ENCODE data around the gene KLHDC8A. TPM values are rescaled to one million over a fixed set of nuclear protein-coding genes. Genes with fewer than 3 reads are reported as not detected.

KLHDC8A gene
- total RNA-seq, 2 donors from 2014 or later, result 0.78 to 8.6 TPM

GRCh38 chr1:205304695-205305070 is 52.0 kb downstream of the KLHDC8A start:
- intact Hi-C loops (cut with DNase I), result no loop called here
- Histone ChIP-seq H3K27ac (peak overlapping the region in 2 of 4 donors; percentile 7 to 49), H3K4me3 (no peak overlapping the region), H3K4me1 (peaks cover 34% of the 10 kb centered on the region), H3K27me3 (no peaks in the 10 kb centered on the region), H3K36me3 (replicated peaks in 1 of 2; ENCODE audit: insufficient read depth in 1 of 2, low read depth in 2 of 2) (peaks cover 0 to 38% of the 10 kb centered on the region in 2 donors), H3K9me3 (no peaks in the 10 kb centered on the region)
- DNase-seq, result no peak
- no peak for TF ChIP-seq POLR2A (IDR thresholded peaks at IDR 0.05)
- TF ChIP-seq, protein P1, sequence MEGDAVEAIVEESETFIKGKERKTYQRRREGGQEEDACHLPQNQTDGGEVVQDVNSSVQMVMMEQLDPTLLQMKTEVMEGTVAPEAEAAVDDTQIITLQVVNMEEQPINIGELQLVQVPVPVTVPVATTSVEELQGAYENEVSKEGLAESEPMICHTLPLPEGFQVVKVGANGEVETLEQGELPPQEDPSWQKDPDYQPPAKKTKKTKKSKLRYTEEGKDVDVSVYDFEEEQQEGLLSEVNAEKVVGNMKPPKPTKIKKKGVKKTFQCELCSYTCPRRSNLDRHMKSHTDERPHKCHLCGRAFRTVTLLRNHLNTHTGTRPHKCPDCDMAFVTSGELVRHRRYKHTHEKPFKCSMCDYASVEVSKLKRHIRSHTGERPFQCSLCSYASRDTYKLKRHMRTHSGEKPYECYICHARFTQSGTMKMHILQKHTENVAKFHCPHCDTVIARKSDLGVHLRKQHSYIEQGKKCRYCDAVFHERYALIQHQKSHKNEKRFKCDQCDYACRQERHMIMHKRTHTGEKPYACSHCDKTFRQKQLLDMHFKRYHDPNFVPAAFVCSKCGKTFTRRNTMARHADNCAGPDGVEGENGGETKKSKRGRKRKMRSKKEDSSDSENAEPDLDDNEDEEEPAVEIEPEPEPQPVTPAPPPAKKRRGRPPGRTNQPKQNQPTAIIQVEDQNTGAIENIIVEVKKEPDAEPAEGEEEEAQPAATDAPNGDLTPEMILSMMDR (IDR thresholded peaks at IDR 0.05), result no peak
- WGBS, 2 donors, result 84 to 92% methylated on average over 1 of the region's 1 CpG
- ATAC-seq, result no peak

GRCh38 chr1:205304046-205304694 is 52.6 kb downstream of the KLHDC8A start:
- peak overlapping the region in 2 of 4 donors; percentile 49 to 91 for H3K27ac ChIP-seq
- peaks cover 0 to 36% of the 10 kb centered on the region in 2 donors for H3K36me3 ChIP-seq (replicated peaks in 1 of 2; ENCODE audit: insufficient read depth in 1 of 2, low read depth in 2 of 2)
- DNase-seq, result no peak
- peaks cover 32% of the 10 kb centered on the region for H3K4me1 ChIP-seq
- intact Hi-C loops (cut with DNase I), result no loop called here
- no peak for ATAC-seq
- no peaks in the 10 kb centered on the region for H3K9me3 ChIP-seq
- H3K27me3 ChIP-seq, result no peaks in the 10 kb centered on the region
- no peak for TF ChIP-seq POLR2A (IDR thresholded peaks at IDR 0.05)
- TF ChIP-seq, protein P1 (IDR thresholded peaks at IDR 0.05), result no peak
- 85 to 95% methylated on average over 8 to 19 of the region's 19 CpGs for WGBS, 2 donors
- no peak overlapping the region for H3K4me3 ChIP-seq

- no peak for ATAC-seq
- Histone ChIP-seq H3K27ac (peak overlapping the region in 3 of 4 donors; percentile 49 to 91 (median 85)), H3K4me1 (peaks cover 32% of the 10 kb centered on the region), H3K9me3 (no peaks in the 10 kb centered on the region), H3K27me3 (no peaks in the 10 kb centered on the region), H3K4me3 (no peak overlapping the region), H3K36me3 (replicated peaks in 1 of 2; ENCODE audit: insufficient read depth in 1 of 2, low read depth in 2 of 2) (peaks cover 0 to 36% of the 10 kb centered on the region in 2 donors)
- intact Hi-C loops (cut with DNase I), result no loop called here
- DNase-seq, result no peak
- TF ChIP-seq POLR2A (IDR thresholded peaks at IDR 0.05), result no peak
- TF ChIP-seq, protein P1 (IDR thresholded peaks at IDR 0.05), result no peak
- WGBS, 2 donors, result 86 to 90% methylated on average over 2 to 20 of the region's 20 CpGs
Observed at GRCh38 chr1:205303247-205303888, 53.4 kb downstream of the KLHDC8A start.

- no peak for DNase-seq
- intact Hi-C loops (cut with DNase I), result no loop called here
- TF ChIP-seq POLR2A (IDR thresholded peaks at IDR 0.05), result no peak
- TF ChIP-seq, protein P1 (IDR thresholded peaks at IDR 0.05), result no peak
- WGBS, 2 donors, result 31 to 34% methylated on average over 6 of the region's 6 CpGs
- peak; percentile 0 for ATAC-seq
- Histone ChIP-seq H3K27ac (peak overlapping the region; percentile 82 to 91 (median 86)), H3K4me1 (peaks cover 23% of the 10 kb centered on the region), H3K36me3 (replicated peaks in 1 of 2; ENCODE audit: insufficient read depth in 1 of 2, low read depth in 2 of 2) (peaks cover 0 to 27% of the 10 kb centered on the region in 2 donors), H3K4me3 (no peak overlapping the region), H3K9me3 (no peaks in the 10 kb centered on the region), H3K27me3 (no peaks in the 10 kb centered on the region)
Observed at GRCh38 chr1:205301842-205302588, 54.7 kb downstream of the KLHDC8A start.
